OCI-M2 (cell line): ENCODE data around the gene OR2C1.

Source experiments
- DNase-seq: peaks from one replicate; lab custom pipeline; 2025; ENCODE audit not compliant: unreplicated experiment; lab: John Stamatoyannopoulos, UW

The OR2C1 gene

GRCh38 chr16:3355589-3355988, at the start of gene OR2C1:
Gene OR2C1, plus strand, starts transcription at chr16:3355889. Its CDS starts 52 bp downstream, at chr16:3355941.
- no peak for DNase-seq

GRCh38 chr16:3306078-3306477, 49.6 kb upstream of the OR2C1 start:
- no peak for DNase-seq

- DNase-seq: no peak
Observed at GRCh38 chr16:3311496-3311895, 44.2 kb upstream of the OR2C1 start.

DNA sequence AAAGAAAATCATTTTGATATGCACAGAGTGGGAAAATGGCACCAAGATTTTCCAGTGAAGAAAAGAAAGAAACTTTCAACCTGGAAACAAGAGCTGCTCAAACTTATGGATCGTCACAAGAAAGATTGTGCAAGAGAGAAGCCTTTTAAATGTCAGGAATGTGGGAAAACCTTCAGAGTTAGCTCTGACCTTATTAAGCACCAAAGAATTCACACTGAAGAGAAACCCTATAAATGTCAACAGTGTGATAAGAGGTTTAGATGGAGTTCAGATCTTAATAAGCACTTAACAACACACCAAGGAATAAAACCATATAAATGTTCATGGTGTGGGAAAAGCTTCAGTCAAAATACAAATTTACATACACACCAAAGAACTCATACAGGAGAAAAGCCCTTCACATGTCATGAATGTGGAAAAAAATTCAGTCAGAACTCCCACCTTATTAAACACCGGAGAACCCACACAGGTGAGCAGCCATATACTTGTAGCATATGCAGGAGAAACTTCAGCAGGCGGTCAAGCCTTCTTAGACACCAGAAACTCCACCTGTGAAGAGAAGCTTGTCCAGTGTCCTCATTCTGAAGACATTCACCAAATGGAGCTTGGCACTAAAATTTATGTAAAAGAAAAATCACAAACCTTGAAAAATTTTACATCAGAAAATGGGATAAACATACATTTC, 38.2 kb upstream of the OR2C1 start:
- DNase-seq: no peak

- DNase-seq: no peak
Observed at GRCh38 chr16:3321816-3322215, 33.9 kb upstream of the OR2C1 start.

GRCh38 chr16:3327514-3327913, 28.2 kb upstream of the OR2C1 start:
- no peak for DNase-seq

DNA sequence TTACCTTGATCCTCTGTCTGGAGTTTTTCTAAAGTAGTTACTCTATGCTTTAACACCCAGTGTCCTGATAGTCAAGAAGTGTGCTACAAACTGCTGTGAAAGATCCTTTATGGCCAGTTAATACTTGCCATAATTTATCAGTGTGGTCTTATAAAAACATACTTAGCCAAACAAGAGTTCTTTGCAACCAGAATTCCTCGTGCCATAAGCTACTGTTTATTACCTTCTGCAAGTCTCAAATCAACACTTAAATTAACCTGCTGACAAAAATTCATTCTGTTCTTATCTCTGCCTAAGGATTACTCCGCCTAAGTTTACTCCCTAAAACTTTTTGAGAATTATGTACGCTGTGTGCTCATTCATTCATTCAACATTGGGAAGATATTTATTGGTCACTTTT, 27.6 kb upstream of the OR2C1 start:
- no peak for DNase-seq

DNA sequence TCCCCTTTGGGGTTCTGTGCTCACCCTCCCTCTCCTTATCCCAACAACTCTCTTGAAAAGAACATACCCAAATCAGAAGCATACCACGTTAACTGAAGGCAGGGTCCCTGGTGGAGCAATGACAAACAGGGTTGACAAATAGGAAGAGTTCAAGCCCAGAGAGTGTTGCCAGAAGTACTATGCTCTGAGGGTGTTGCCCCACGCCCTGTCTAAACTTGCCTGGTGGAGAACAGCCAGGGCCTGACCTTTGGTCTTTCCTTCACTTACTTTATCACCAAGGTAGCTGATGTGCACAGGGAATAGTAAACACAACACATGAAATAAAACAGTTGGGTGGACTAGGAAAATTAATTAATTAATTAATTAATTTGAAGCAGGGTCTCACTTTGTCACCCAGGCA, 27.0 kb upstream of the OR2C1 start:
- no peak for DNase-seq

- no peak for DNase-seq
Observed at GRCh38 chr16:3346041-3346440, 9.6 kb upstream of the OR2C1 start.

- DNase-seq: no peak
Observed at GRCh38 chr16:3347586-3347985, 8.1 kb upstream of the OR2C1 start.

- no peak for DNase-seq
Observed at GRCh38 chr16:3348547-3349167, 7.0 kb upstream of the OR2C1 start.

- no peak for DNase-seq
Observed at GRCh38 chr16:3349175-3349574, 6.5 kb upstream of the OR2C1 start.

GRCh38 chr16:3356118-3356517, 429 bp downstream of the OR2C1 start:
- DNase-seq: no peak

GRCh38 chr16:3358871-3359270, 3.2 kb downstream of the OR2C1 start:
- DNase-seq: no peak

DNA sequence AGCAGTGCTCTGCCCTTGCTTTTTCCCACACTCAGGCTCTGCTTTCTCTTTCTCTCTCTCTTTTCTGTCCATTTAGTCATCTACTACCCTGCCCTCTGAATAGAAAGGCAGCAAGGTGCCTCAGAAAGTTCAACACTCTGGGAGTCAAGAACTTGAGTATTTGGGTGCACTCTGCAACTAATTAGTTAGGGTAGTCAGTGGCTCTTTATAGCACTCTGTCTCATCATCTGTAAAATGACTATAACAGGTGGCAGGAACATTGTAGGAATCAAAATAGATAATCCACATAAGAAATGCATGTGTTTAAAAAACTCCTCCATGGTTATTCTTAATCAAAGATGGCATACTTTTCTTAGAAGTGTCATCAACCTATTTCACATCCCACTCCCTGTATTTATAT, 7.2 kb downstream of the OR2C1 start:
- DNase-seq: no peak

DNA sequence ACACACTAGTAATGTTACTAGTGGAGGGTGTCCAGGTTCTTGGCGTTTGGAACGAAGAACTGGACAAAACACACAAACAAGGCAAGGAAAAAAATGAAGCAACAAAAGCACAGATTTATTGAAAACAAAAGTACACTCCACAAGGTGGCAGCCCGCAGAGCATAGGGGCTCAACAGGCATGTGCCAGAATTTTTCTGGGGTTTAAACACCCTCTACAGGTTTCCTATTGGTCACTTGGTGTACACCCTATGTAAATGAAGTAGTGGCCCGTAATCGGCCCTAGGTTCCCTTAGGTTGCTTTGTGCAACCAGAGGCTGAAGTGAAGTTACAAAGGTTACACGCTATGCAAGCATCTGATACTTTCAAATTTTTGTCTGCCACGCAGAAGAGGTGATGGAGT, 8.1 kb downstream of the OR2C1 start:
- no peak for DNase-seq

- DNase-seq: peak; percentile 94
Observed at GRCh38 chr16:3364774-3365427, 9.2 kb downstream of the OR2C1 start.

GRCh38 chr16:3369073-3369472, 13.4 kb downstream of the OR2C1 start:
- DNase-seq: no peak

DNA sequence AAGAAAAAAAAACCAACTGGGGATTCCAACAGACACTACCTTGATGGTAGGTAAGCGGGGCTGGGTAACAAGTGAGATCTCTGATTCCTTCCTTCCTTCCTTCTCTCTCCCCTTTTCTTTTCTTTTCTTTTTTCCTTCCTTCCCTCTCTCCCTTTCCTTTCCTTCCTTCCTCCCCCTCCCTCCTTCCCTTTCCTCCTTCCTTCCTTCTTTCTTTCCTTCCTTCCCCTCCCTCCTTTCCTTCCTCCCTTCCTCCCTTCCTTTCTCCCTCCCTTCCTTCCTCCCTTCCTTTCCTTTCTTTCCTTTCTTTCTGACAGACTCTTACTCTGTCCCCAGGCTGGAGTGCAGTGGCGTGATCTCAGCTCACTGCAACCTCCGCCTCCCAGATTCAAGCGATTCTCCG, 20.0 kb downstream of the OR2C1 start:
- no peak for DNase-seq

DNA sequence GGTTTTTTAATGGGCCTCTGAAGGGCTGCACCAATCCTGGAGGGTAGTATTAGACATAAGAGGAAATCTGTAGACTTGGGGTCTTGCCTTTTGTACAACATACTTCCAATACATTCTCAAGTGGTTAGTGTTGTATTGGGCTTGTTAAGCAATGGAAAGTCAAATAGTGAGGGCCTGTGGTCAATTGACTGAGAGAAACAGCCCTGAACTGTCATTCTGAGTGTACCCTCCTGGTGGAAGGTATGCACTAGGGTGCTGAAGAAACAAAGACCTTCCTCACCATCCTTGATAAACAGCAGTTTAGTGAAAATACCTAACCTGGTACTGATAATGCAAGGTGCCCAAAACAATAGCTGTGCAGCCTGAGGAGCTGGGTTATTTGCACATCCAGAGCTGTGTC, 22.2 kb downstream of the OR2C1 start:
- no peak for DNase-seq

- DNase-seq: no peak
Observed at GRCh38 chr16:3383045-3383448, 27.4 kb downstream of the OR2C1 start.

DNA sequence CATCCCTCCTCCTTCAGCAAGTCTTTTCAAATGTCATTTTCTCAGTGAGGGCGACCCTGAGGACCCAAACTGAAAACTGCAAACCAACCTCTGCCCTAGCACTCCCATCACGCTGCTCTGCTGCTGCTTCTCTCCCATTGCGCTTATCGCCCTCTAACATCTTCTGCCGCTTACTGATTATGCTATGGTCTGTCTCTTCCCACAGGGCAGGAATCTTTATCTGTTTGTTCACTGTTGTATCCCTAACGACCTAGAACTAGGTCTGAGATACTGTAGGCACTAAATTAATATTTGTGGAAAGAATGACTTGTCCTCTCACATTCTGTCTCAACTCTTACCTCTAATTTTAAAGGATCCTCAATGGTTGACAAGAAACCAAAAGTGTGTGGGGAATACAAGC, 32.6 kb downstream of the OR2C1 start:
- peak; percentile 73 for DNase-seq
